Stimulated activated CD4-positive, alpha-beta T cell treated with anti-CD3 and anti-CD28 coated beads, Interleukin-2, amount 100 ng/mL, for 24 hours (primary cell): Measurements from ENCODE around the gene TMEM43.

Experiments used
- DNase-seq, 2 donors: peaks; one replicate each; pipeline ENCODE4 v3.0.0-alpha.2; 2020

The TMEM43 gene

GRCh38 chr3:14138878-14139655 lies 14.2 kb downstream of the TMEM43 start:
- DNase-seq = no peak

- no peak for DNase-seq
Observed at GRCh38 chr3:14139771-14140170, 14.9 kb downstream of the TMEM43 start.

GRCh38 chr3:14140668-14141067 lies 15.8 kb downstream of the TMEM43 start:
- DNase-seq = no peak

GRCh38 chr3:14141144-14141543 lies 16.3 kb downstream of the TMEM43 start:
- DNase-seq = no peak

GRCh38 chr3:14141602-14142341 lies 16.9 kb downstream of the TMEM43 start:
- DNase-seq = no peak

- peak; percentile 35 to 55 for DNase-seq
Observed at GRCh38 chr3:14142567-14143270, 17.9 kb downstream of the TMEM43 start.

- DNase-seq = no peak
Observed at GRCh38 chr3:14143271-14144225, 18.7 kb downstream of the TMEM43 start.

- peak; percentile 26 to 65 for DNase-seq
Observed at GRCh38 chr3:14144423-14145075, 19.7 kb downstream of the TMEM43 start.

GRCh38 chr3:14145236-14145635 lies 20.4 kb downstream of the TMEM43 start:
- no peak for DNase-seq

- peak in 1 of 2 donors; percentile 15 for DNase-seq
Observed at GRCh38 chr3:14145670-14146380, 21.0 kb downstream of the TMEM43 start.

- peak in 1 of 2 donors; percentile 9 for DNase-seq
Observed at GRCh38 chr3:14146381-14147065, 21.7 kb downstream of the TMEM43 start.

GRCh38 chr3:14147066-14147435 lies 22.2 kb downstream of the TMEM43 start:
- DNase-seq = peak in 1 of 2 donors; percentile 7

GRCh38 chr3:14147617-14148016 lies 22.8 kb downstream of the TMEM43 start:
- peak in 1 of 2 donors; percentile 14 for DNase-seq

GRCh38 chr3:14148041-14148985 lies 23.5 kb downstream of the TMEM43 start:
- DNase-seq = peak in 1 of 2 donors; percentile 9

- DNase-seq = no peak
Observed at GRCh38 chr3:14150078-14150477, 25.2 kb downstream of the TMEM43 start.

GRCh38 chr3:14150491-14151230 lies 25.8 kb downstream of the TMEM43 start:
- DNase-seq = no peak

GRCh38 chr3:14151471-14152083 lies 26.7 kb downstream of the TMEM43 start:
- no peak for DNase-seq
